GM10266 (cell line): ENCODE results near the gene RAPGEF2.

Experiments used
- DNase-seq: peaks from one replicate; pipeline ENCODE4 v3.0.0; 2012; ENCODE audit errors: extremely low spot score
- CTCF ChIP-seq: IDR thresholded peaks from 2 replicates; pipeline ENCODE4 v1.5.1; 2012; ENCODE audit warnings: mild to moderate bottlenecking, low read depth; ENCODE audit not compliant: control insufficient read depth, insufficient read depth; ENCODE audit errors: missing control alignments

The RAPGEF2 gene

GRCh38 chr4:159101988-159102621 is 774 bp upstream of the RAPGEF2 start:
- no peak for TF ChIP-seq CTCF
- no peak for DNase-seq

- peak; percentile 4 for TF ChIP-seq CTCF
- peak; percentile 68 for DNase-seq
Measured at GRCh38 chr4:159103384-159103990, 608 bp downstream of the RAPGEF2 start.

GRCh38 chr4:159104694-159105414 is 2.0 kb downstream of the RAPGEF2 start:
- no peak for TF ChIP-seq CTCF
- DNase-seq: no peak

GRCh38 chr4:159105761-159106243 is 2.9 kb downstream of the RAPGEF2 start:
- DNase-seq: peak; percentile 77
- no peak for TF ChIP-seq CTCF

GRCh38 chr4:159106636-159107035 is 3.8 kb downstream of the RAPGEF2 start:
- DNase-seq: no peak
- TF ChIP-seq CTCF: no peak

GRCh38 chr4:159107203-159107925 is 4.5 kb downstream of the RAPGEF2 start:
- no peak for TF ChIP-seq CTCF
- DNase-seq: no peak
